Mesothelial cell of epicardium (in vitro differentiated cells): ENCODE measurements around the gene RAPGEF4. TPM values are rescaled to one million over a fixed set of nuclear protein-coding genes. Genes with fewer than 3 reads are reported as not detected.

Experiments used
- DNase-seq, 2 experiments: peaks; one replicate each; pipeline ENCODE4 v3.0.0; 2021; ENCODE audit warnings: low spot score in 2 of 2; ENCODE audit not compliant: unreplicated experiment in 2 of 2
- H3K27ac Mint-ChIP-seq: 2 replicates; pipeline ENCODE4 v1.8.0; 2021; ENCODE audit warnings: mixed read lengths
- H3K27me3 Mint-ChIP-seq: 2 replicates; pipeline ENCODE4 v1.8.0; 2021; ENCODE audit warnings: low read depth, mixed read lengths
- H3K36me3 Mint-ChIP-seq: 2 replicates; pipeline ENCODE4 v1.8.0; 2021; ENCODE audit warnings: mixed read lengths
- H3K4me1 Mint-ChIP-seq: 2 replicates; pipeline ENCODE4 v1.8.0; 2021; ENCODE audit warnings: mixed read lengths
- H3K4me3 Mint-ChIP-seq: 2 replicates; pipeline ENCODE4 v1.8.0; 2021; ENCODE audit warnings: mild to moderate bottlenecking, moderate library complexity, mixed read lengths
- H3K9me3 Mint-ChIP-seq: 2 replicates; pipeline ENCODE4 v1.8.0; 2021; ENCODE audit warnings: mixed read lengths
- CTCF ChIP-seq: fragments of 200-600 bp; sonication (generic); IDR thresholded peaks from one replicate; pipeline ENCODE4 v1.5.0; 2021; ENCODE audit warnings: antibody characterized with exemption; ENCODE audit not compliant: unreplicated experiment
- total RNA-seq: library from RNA; stranded (reverse); gene quantifications from 3 replicates; pipeline ENCODE4 v1.2.1, GENCODE V29; 2021

RAPGEF4 gene
- total RNA-seq, 1 donor from 2014 or later: 24.7 TPM

GRCh38 chr2:173050684-173051083 lies 315.0 kb downstream of the RAPGEF4 start:
- peaks cover 3% of the 10 kb centered on the region for H3K36me3 Mint-ChIP-seq
- peaks cover 44% of the 10 kb centered on the region for H3K4me1 Mint-ChIP-seq
- H3K27ac Mint-ChIP-seq: no peak overlapping the region
- H3K9me3 Mint-ChIP-seq: peaks cover 4% of the 10 kb centered on the region
- H3K27me3 Mint-ChIP-seq: no peaks in the 10 kb centered on the region
- TF ChIP-seq CTCF: no peak
- H3K4me3 Mint-ChIP-seq: no peak overlapping the region
- no peak for DNase-seq

- Mint-ChIP-seq H3K4me1 (peaks cover 44% of the 10 kb centered on the region), H3K4me3 (no peak overlapping the region), H3K36me3 (peaks cover 3% of the 10 kb centered on the region), H3K27me3 (no peaks in the 10 kb centered on the region), H3K27ac (peak overlapping the region; percentile 43), H3K9me3 (peaks cover 4% of the 10 kb centered on the region)
- DNase-seq: no peak
- TF ChIP-seq CTCF: no peak
Observed at GRCh38 chr2:173051463-173052215, 316.0 kb downstream of the RAPGEF4 start.

GRCh38 chr2:173053043-173053699 lies 317.5 kb downstream of the RAPGEF4 start:
- no peak overlapping the region for H3K4me3 Mint-ChIP-seq
- DNase-seq: no peak
- H3K36me3 Mint-ChIP-seq: peaks cover 3% of the 10 kb centered on the region
- no peaks in the 10 kb centered on the region for H3K27me3 Mint-ChIP-seq
- no peak for TF ChIP-seq CTCF
- peaks cover 44% of the 10 kb centered on the region for H3K4me1 Mint-ChIP-seq
- peak overlapping the region; percentile 32 for H3K27ac Mint-ChIP-seq
- peaks cover 5% of the 10 kb centered on the region for H3K9me3 Mint-ChIP-seq

- TF ChIP-seq CTCF: no peak
- H3K27ac Mint-ChIP-seq: peak overlapping the region; percentile 57
Observed at GRCh38 chr2:173054466-173054865, 318.8 kb downstream of the RAPGEF4 start.

GRCh38 chr2:173056705-173057364 lies 321.2 kb downstream of the RAPGEF4 start:
- H3K27me3 Mint-ChIP-seq: no peaks in the 10 kb centered on the region
- TF ChIP-seq CTCF: no peak
- peaks cover 7% of the 10 kb centered on the region for H3K9me3 Mint-ChIP-seq
- peaks cover 15% of the 10 kb centered on the region for H3K4me1 Mint-ChIP-seq
- no peak overlapping the region for H3K4me3 Mint-ChIP-seq
- H3K27ac Mint-ChIP-seq: no peak overlapping the region
- H3K36me3 Mint-ChIP-seq: peaks cover 3% of the 10 kb centered on the region
- DNase-seq: no peak

More at GRCh38 chr2:173054466-173054865, 318.8 kb downstream of the RAPGEF4 start:
- H3K4me1 Mint-ChIP-seq: peaks cover 33% of the 10 kb centered on the region
- no peaks in the 10 kb centered on the region for H3K27me3 Mint-ChIP-seq
- H3K36me3 Mint-ChIP-seq: peaks cover 3% of the 10 kb centered on the region
- H3K9me3 Mint-ChIP-seq: peaks cover 7% of the 10 kb centered on the region
- DNase-seq: no peak
- H3K4me3 Mint-ChIP-seq: no peak overlapping the region
